Tibial nerve (tissue), 4 donors: Measurements from ENCODE around the gene TMSB10.

ENCODE experiments used
- CTCF ChIP-seq, 5 experiments: fragments of 200-600 bp in 3 of 5; fragments of 450-650 bp in 2 of 5; sonication (generic) in 3 of 5; IDR thresholded peaks; one replicate each; pipeline ENCODE4 v1.5.1; 2016 to 2019; ENCODE audit warnings: antibody characterized with exemption in 5 of 5, mild to moderate bottlenecking in 3 of 5, moderate library complexity in 2 of 5
- EP300 ChIP-seq, 2 donors: sonication (generic); formaldehyde crosslinking; IDR thresholded peaks; one replicate each; pipeline ENCODE4 v1.6.1; 2017; ENCODE audit warnings: antibody characterized with exemption in 2 of 2, mild to moderate bottlenecking in 1 of 2
- POLR2A ChIP-seq, 2 donors: fragments of 450-650 bp; IDR thresholded peaks; one replicate each; pipeline ENCODE4 v1.6.1; 2017; ENCODE audit warnings: antibody characterized with exemption in 2 of 2, mild to moderate bottlenecking in 2 of 2, moderate library complexity in 2 of 2

DNA sequence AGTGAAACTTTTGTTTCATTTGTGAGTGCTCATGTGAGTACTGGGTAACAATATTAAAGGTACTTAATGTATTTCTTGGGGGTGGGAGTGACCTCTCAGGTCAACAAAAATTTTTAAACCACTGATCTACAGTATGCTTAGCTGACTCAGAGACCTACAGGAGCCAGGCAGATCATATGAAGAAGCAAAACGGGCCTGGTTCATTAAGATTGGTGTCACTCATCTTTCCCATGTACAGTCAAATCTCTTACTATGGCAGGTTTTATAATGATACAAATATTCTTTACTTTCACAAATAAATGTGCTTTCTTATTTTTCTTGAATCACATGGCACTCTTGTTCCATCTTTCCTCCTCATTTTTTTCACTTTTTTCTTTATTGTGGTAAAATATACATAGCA, 7.7 kb upstream of the TMSB10 start:
- TF ChIP-seq CTCF (IDR thresholded peaks at IDR 0.05) (no peak), POLR2A (IDR thresholded peaks at IDR 0.05) (no peak), EP300 (IDR thresholded peaks at IDR 0.05) (no peak)
